T47D (cell line): Measurements from ENCODE around the gene KATNIP.
A peak's percentile ranks its signal among the peaks of the same experiment; 100 is the strongest.

Experiments
- DNase-seq, 2 experiments: peaks; one replicate each; pipeline versions ENCODE4 v3.0.0 to v3.0.0-alpha.2; 2011 to 2012; ENCODE audit warnings: low read depth in 1 of 2, low spot score in 1 of 2
- JUND ChIP-seq: IDR thresholded peaks from 2 replicates; pipeline ENCODE4 v1.6.1; 2012; ENCODE audit warnings: low read depth
- in situ Hi-C: cut with HindIII; loops from 2 replicates; pipeline ENCODE4 v1.10.0; 2016; ENCODE audit warnings: low sequenced_read_pairs, low pct_unique_long_range_greater_than_20kb

KATNIP gene

DNA sequence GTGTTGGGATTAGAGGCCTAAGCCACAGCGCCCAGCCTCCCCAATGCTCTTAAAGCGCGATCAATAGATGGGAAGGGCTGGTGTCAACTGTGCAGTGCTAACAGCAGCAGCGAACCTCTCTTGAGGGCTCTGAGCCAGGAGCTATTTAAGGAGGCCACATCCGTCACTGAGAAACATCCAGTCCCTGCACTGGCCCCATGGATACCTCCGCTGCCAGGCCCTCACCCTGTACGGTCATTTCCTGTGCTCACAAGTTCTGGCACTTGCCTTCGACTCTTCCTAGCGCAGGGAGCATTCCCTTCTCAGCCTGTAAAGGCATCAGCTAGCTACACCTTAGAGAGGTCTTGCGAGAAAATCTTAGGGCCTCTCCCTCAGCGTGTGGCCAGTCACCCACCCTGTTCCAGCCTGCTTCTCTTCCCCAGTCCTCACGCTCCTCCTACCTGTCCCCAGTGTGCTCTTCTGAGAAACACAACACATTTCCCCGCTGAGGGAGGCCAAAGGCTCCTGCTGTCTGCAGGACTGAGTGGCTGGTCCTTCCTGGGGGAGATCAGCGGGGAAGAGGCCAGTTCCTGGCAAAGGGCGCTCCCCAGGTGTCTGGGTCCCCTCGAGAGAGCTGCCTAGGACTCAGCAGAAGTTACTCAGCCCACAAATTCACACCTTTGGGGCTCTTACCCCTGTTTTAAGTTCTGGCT, 28.8 kb upstream of the KATNIP start:
- no peak for TF ChIP-seq JUND
- no peak for DNase-seq
- in situ Hi-C loops = no loop called here

GRCh38 chr16:27522173-27522707, 27.7 kb upstream of the KATNIP start:
- no peak for TF ChIP-seq JUND
- in situ Hi-C loops = no loop called here
- no peak for DNase-seq

- DNase-seq = peak in 1 of 2 experiments; percentile 21
- in situ Hi-C loops = no loop called here
- no peak for TF ChIP-seq JUND
These were observed 23.8 kb upstream of the KATNIP start for GRCh38 chr16:27526180-27526579.

GRCh38 chr16:27528294-27528693, 21.6 kb upstream of the KATNIP start:
- no peak for DNase-seq
- TF ChIP-seq JUND = no peak
- in situ Hi-C loops = no loop called here

DNA sequence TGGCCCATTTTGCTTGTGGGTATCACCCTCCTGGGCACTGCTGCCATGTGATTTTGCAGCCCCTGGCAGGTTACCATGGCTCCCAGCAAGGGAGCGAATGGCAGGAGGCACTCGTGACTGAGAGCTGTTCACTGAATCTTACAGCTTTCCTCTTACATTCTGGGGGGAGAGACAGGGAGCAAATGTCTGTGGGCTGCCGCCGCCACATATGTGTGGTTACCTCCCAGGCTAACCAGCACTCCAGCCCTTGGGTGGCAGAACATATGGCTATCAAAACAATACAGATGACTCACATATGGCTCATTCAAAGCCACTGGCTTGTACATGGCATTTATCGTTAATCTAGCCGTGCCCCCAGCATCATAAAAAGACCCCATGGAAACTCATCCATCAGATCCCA, 20.0 kb upstream of the KATNIP start:
- in situ Hi-C loops = no loop called here
- no peak for DNase-seq
- no peak for TF ChIP-seq JUND

DNA sequence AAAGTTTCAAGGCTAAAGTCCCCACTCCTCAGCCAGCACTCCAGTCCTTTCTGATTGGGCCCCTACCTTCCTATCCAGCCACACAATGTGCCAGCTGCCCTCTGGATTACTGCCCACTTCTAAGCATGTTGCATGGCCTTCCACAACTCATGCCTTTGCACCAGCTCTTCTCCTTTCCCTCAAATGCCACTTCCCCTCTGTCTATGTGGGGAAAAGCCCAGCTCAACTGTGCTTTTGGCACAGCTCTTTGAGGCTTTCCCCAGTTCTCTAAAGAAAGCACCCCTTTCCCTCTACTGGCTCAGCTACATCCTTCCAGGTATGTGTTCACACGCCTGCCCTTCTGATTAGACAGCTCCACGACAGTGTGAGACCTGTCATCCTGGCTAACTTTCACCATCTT, 18.8 kb upstream of the KATNIP start:
- in situ Hi-C loops = no loop called here
- TF ChIP-seq JUND = no peak
- no peak for DNase-seq

DNA sequence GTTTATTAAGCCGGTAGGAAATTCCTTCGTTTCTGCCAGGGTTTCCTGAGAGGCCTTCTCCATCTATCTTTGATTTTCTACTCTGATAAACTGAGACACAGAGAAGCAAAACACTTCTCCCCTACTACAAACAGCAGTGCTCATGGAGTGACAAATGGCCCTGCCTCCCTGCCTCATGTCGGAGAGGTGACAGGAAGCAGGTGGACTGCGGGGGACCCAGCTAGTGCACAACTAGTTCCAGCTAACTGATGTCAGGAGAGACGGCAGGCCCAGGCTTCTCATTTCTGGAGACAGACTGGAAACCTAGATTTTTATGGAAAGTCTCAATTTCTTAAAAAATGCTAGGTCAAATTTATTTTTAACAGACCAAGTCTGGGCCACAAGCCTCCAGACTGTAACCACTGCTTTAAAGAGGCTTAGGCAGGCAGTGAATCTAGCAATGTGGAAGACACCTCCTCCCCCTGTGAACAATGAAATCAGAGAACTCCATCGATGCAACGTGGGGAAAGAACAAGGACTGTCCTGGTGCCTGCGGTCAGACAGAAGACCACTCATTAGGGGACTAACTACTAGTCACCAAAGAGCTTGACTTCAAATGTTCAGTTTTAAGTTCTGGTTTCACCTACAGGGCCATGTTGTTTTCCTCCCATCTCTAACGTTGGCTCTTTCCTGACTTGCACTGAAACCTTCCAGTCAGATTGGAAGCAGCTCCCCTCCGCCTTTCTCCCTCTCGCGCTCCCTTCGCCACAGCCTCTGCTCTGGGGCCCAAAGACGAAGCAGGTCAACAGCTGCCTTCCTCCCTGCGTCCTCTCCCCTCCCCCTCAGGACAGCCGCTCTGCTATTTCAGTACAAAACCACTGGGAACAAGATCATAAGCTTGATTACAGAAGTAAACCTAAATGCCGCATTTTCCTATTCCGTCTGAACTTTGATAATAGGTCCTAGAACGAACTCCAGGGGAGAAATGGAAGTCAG, 17.8 kb upstream of the KATNIP start:
- in situ Hi-C loops = no loop called here

GRCh38 chr16:27534256-27534655, 15.7 kb upstream of the KATNIP start:
- DNase-seq = no peak
- in situ Hi-C loops = no loop called here
- TF ChIP-seq JUND = no peak

More for the DNA sequence above, 17.8 kb upstream of the KATNIP start:
- no peak for TF ChIP-seq JUND
- DNase-seq = no peak

DNA sequence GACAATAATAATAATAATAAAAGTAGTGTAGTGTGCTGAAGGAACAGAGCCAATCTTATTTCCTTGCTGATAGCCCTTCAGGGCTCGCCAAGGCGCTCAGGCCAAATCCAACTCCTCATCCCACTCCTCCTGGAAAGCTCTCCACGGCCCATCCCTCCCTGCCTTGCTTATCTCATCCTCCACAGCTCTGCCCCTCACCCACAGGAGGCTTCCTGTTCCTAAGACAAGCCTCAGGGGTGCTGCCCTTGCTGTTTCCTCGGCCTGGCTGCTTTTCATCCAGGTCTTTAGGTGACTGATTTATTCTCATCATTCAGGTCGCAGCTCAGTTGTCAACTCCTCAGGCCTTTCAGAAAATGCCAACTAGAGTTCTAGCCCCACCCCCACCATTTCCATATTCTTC, 11.4 kb upstream of the KATNIP start:
- no peak for DNase-seq
- in situ Hi-C loops = no loop called here
- TF ChIP-seq JUND = no peak

DNA sequence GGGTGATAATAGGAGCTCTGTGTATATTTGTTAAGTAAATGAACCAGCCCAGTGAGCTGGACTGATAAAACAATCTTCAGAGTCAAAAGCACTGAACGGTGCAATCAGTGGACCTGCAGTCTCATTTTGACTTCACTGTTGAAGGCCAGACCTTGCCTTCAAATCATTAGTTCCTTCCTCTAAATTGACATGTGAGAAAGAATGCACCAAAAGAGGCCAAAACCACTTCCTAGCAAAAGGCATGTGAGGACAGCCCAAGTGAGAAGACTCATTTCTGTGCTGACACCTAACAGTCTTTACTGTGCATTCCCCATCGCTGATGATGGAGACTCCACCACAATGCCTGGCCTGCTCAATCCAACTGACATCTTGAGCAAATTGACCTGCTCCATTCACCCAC, 10.8 kb upstream of the KATNIP start:
- TF ChIP-seq JUND = no peak
- no peak for DNase-seq
- in situ Hi-C loops = no loop called here

DNA sequence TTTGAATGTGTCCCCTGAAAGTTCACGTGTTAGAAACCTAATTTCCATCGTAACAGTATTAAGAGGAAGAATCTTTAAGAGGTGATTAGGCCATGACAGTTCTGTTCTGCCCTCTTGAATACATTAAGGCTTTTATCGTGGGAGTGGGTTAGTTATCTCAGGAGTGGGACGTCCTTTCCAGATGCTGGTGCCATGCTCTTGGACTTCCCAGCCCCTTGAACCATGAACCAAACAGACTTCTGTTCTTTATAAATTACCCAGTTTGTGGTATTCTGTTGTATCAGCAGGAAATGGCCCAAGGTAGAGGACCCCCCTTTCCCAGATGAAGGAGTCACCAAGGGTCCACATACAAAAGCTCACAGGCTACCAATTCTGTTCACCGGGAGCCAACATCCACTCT, 10.3 kb upstream of the KATNIP start:
- no peak for TF ChIP-seq JUND
- no peak for DNase-seq
- in situ Hi-C loops = no loop called here

- in situ Hi-C loops = no loop called here
- TF ChIP-seq JUND = no peak
- DNase-seq = no peak
These were observed 6.1 kb upstream of the KATNIP start for GRCh38 chr16:27543801-27544200.

DNA sequence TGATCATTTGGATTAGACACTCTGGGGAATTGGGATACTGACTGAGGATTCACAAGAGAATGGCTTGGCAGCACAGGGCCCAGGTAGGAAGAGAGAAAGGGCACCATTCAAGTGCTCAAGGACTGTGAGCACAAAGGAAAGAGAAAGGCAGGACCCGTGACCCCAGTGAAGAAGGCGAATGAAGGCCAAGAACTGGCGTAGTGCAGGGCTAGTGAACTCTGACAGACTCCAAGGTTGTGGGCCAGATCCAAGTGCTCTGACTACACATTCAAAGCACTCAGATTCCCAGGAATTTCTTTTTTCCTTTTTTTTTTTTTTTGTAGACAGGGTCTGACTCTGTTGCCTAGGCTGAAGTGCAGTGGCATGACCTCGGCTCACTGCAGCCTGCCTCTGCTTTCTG, 5.3 kb upstream of the KATNIP start:
- in situ Hi-C loops = no loop called here
- no peak for DNase-seq
- TF ChIP-seq JUND = no peak
